GM21423 (cell line): ENCODE data around the gene PACS2.

Source experiments
- ATAC-seq: cut with Tn5 transposase; IDR thresholded peaks from one replicate; pipeline ENCODE4 v1.9.1; 2021; ENCODE audit warnings: mild to moderate bottlenecking, moderate library complexity; ENCODE audit not compliant: unreplicated experiment

PACS2 gene

DNA sequence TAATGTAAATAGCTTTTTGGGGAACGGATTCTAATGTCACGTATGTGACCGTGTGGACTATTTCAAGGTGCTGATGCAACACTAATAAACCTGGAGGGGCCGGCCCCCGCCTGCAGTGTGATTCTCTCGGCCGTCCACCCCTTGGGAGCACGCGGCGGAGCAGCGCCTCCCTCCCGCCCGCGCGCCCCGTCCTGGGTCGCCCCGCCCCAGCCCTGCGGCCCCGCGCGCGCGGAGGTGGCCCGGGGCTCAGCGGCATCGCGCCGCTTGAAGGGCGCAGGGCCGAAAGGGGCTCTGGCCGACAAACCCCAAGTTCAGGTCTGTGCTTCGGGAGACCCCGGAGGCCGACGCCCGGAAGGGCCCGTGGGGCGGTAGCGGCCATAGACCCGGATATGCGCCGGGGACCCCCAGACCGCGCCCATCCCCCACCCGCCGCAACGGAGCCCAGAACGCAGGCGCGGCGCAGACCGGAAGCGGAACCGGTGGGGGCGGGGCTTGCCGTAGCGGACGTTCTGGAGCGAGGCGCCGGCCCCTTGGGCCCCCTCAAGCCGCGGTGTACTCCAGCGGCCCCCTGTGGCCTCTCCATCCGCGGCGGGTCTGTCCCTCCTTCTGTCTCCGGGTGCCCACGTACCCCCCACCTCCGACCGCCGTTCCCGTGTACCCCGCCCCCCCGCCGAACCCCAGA is 83.6 kb downstream of the PACS2 start, which contains the start of gene TEX22:
TSS of gene TEX22 (plus strand) at position 495 of the 682 bp plus-strand sequence. CDS start 803 bp downstream, outside the sequence.
- ATAC-seq, result peak; percentile 76

DNA sequence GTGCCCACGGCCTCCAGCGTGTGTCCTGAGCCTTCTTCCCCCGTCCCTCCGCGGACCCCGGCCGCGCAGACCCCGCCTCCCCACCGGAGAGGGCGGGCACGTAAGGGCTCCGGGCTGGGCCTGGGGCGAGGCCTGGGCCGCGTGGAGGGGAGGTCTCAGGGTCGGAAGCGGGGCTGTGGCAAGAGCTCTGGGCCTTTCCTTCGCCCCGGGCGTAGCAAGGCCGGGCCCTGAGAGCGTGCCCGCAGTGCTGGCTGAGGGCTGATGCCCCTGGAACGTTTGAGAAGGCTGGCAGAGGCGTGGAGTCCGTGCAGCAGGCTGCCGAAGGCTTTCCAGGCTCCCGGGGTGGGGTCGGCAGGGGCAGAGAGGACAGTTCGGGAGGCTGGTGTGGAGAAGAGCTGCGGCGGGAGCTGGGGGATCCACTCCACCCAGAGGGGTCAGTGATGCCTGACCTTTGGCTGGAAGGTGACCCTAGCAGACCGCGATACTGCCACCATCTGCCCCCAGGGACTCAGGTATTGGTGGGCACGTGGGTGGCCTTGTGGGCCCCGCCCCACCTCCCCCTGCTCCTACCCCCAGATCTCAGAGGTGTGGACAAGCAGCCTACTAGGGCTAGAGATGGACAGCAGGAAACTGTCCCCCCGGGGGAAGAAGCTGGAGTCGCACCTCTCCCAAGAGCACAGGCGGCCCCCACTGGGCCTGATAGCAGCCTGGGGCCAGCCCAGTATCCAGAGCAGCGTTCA is 84.3 kb downstream of the PACS2 start:
- peak; percentile 24 for ATAC-seq

DNA sequence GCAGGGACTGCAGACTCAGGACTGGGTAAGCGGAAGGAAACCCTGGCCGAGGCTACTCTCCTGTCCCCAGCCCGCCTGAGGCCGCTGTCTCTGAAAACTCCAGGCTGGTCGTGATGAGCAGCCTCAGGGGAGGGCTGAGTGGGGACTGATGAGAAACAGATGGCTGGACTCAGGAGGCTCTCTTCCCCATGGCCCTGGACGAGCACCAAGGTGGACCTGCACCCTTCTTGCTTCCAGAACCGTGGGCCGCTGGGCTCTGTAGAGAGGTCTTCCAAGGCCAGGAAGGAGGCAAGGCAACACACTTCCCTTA is 84.9 kb downstream of the PACS2 start:
- no peak for ATAC-seq

DNA sequence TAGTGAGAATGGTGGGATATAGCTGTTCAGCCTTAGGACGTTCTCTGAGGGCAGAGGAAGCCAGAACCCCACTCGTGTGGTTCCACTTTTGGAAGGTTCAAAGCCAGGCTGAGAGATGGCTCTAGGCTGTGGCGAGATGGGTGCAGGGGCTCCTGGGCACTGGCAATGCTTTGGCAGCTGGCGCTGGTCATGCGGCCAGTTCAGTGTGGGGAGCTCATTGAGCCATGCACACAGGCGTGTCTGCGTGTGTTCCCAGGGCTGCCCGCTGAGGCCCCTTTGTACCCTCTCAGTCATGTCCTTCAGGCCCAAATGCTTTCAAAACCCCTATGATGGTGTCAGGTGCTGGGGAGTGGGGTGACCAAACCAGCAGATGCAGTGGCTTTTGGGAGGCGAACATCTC is 85.5 kb downstream of the PACS2 start:
- ATAC-seq, result no peak

DNA sequence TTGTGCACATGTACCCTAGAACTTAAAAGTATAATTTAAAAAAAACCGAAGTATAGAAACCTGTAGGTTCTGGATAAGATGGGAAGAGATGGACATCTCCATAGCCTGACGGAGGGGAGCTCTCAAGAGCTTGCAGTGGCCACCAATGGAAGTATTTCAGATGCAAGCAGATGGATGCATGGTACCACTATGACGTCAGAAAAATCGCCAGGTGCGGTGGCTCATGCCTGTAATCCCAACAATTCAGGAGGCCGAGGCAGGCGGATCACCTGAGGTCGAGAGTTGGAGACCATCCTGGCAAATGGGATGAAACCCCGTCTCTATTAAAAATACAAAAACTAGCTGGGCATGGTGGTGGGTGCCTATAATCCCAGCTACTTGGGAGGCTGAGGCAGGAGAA is 87.2 kb downstream of the PACS2 start:
- ATAC-seq, result no peak

DNA sequence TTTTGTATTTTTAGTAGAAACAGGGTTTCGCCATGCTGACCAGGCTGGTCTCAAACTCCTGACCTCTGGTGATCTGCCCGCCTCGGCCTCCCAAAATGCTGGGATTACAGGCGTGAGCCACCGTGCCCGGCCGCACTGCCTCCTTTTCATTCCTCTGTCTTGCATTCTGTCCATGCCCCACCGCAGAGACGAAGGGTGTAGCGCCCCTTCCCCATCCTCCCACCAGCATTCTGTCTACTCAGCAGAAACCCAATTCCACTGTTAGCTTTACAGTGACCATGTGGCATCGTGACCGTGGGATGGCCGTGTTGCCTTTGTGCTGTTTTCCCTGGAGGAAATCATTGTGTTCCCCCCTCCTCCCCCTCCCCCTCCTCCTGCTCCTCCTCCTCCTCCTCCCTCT is 94.0 kb downstream of the PACS2 start:
- no peak for ATAC-seq

DNA sequence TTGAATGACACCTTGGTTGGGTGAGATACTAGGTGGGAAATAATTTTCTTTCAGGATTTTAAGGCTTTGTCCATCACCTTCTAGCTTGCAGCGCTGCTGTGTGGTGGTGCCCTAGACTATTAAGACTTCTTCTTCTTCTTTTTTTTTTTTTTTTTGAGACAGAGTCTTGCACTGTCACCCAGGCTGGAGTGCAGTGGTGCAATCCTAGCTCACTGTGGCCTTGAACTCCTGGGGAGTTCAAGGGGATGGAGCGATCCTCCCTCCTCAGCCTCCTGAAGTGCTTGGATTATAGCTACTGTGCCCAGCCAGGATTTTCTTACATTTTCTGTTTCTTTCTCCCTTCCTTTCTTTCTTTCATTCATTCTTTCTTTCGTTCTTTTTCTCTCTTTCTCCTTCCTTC is 94.8 kb downstream of the PACS2 start:
- ATAC-seq, result no peak

DNA sequence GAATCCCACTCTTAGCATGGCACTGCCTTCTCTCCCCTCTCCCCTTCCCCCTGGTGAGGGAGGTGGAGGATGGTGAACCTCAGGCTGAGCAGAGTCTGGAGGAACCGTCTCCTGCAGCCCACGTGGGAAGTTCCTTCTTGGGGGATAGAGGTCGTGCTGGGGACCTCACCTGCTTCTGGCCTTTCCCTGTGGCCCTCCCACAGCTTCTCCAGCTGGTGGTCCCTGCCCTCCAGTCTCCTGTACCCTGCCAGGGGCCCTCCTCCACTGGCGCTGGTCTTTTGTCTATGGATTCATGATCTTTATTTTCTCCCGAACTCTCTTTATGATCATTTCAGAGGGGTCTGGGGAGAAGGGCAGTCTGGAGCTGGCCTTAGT is 96.1 kb downstream of the PACS2 start:
- no peak for ATAC-seq

DNA sequence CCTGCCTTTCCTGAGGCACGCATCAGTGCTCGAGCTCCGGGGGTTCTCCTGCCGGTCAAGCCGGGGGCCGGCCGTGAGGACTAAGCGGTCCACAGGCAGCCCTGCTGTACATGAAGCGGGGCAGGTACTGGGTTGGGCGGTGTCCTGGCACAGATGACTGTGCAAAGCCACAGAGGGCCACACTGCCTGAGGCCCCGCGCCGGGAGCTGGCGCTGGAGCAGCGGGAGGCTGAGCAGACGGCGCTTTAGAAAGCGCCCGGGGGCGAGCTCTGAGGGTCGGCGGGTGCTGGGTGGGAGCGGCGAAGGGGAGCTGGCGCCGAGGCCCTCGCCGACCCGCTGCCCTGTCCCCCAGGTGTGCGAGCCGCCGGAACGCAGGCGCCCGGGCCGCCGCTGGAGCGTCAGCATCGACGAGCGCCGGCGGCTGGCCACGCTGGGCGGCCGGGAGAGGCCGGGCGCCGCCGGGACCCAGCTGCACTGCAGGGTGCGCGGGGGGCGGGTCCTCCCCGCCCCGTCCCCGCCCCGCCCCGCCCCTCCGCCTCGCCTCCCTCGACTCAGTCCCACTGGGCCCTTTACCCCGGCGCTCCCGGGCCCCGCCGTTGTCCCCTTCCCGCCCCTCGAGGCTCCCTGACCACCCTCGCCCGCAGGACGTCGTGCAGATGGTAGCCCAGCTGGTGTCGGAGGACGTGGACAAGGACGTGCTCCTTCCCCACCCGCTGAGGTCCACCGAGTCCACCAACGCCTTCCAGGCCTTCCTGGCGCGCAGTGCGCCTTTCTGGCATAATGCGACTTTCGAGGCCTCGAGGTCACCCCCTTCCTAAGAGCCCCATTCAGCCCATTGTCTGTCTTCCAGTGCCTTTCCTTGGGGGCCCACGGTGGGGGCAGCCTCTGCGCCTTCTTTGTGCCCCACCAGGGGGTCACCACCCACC is 96.7 kb downstream of the PACS2 start:
- ATAC-seq, result no peak

DNA sequence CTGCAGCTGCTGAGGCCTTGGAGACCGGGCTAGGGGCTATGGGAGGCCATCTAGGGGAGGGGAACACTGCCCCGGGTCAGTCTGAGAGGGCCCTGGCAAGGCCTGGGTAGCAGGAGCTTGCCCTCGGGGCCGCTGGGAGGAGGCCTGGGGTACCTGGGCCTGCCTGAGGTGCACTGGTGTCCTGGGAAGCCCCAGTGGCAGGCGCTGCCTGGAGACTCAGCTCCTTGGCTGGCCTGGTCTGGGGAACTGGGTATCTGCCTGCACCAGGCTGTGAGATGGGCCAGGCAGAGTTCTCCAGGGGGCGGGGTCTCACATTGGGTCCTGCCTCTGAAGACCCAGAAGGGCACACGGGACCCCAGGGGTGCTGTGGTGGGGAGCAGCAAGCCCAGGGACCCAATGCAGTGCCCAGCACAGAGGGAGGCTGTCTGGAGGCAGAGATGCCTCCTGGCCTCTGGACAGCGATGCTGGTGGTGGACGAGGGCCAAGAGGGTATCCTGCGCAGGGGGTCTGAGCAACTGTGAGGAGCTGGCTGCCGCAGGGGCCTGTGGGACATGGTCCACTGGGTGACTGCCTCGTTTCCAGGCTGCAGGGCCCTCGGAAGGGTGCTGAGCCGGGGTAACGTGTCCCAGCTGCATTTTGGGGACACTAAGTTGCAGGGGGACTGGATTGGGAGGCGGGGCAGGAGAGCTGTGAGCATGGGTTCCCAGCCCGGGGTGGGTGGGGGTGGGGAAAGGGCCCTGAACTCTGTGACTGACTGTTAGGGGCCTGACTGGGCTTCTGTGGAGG is 97.6 kb downstream of the PACS2 start:
- ATAC-seq, result no peak

DNA sequence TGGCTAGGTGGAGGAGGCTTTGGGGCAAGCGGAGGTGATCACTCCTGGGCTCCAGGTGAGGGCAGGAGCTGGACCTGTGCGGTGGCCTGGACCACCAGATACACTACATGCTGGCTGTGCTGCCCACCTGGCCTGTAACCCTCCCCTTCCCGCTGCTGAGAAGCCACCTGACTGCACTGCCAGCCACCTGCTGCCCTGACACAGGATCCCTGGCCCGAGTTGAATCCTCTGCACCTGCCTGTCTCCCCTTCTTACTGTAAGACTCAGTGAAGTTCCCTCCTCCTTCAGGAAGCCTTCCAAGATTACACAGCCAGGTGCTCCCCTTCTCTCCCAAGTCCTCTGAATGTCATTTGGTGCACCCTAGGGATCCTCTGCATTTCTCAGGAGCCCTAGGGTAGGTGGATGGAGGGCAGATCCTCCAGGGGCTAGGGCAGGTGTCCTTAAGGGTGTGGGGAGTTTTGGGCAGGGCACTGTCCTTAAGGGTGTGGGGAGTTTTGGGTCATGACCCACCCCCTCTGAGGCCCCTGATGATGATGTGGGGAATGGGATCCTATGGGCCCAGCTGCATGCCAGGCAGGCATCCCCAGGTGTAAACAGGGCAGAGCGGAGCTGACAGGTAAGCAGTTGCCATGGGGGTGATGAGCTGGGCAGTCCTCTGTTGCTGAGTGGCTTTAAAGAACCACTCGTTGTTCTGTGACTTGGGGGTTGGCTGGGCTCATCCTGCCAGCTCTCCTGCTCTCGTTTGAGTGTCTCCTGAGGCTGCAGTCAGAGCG is 98.4 kb downstream of the PACS2 start:
- ATAC-seq, result no peak

DNA sequence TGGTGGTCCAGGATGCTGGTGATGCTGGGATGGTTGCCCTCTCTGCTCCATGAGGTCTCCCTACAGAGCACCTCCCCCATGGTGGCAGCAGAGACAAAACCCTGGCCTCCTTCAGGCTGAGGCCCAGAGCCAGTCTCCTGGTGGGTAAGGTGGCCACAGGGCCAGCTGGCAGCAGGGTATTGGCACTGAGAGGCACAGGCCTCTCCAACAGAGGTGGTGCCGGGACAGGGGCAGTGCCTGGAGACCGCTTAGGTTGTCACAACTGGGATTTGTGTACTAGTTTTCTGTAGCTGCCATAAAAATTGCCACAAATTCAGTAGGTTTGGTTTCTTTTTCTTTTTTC is 99.0 kb downstream of the PACS2 start:
- ATAC-seq, result no peak

DNA sequence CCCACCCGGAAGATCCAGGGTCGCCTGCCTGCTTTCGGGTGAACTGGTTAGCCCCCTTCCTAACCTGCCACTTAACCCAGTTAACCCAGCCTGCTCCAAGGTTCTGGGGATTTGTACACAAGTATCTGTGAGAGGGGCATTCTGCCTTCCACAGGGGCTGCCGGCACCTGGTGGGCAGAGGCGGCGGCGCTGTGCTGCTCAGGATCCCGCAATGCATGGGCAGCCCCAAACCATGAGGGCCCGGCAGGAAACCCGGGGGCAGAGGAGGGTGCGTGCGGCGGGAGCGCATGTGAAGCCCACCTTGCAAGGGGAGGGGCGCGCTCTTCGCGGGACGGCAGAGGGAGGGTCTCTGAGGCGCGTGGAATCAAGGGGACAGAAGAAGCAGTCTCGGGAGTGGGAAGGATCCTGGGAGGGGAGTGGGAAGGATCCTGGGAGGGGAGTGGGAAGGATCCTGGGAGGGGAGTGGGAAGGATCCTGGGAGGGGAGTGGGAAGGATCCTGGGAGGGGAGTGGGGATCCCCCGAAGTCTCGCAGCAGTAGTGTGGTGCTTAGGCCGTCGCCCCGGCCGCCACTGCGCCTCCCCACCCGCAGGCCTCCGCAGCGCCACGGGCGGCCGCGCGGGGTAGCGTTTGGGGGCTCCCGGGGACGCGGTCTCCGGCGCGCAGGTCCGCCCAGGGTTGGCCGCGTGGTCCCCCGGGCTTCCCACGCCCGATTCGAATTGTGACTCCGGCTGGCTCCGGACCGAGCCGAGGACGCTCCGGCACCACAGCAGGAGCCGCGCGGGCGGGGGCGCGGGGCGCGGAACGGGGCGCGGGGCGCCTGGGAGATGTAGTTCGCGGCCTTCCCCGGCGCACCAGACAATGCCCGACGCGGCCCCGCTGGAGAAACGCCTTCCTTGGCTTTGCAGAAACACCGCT is 100.2 kb downstream of the PACS2 start:
- ATAC-seq, result peak; percentile 66

DNA sequence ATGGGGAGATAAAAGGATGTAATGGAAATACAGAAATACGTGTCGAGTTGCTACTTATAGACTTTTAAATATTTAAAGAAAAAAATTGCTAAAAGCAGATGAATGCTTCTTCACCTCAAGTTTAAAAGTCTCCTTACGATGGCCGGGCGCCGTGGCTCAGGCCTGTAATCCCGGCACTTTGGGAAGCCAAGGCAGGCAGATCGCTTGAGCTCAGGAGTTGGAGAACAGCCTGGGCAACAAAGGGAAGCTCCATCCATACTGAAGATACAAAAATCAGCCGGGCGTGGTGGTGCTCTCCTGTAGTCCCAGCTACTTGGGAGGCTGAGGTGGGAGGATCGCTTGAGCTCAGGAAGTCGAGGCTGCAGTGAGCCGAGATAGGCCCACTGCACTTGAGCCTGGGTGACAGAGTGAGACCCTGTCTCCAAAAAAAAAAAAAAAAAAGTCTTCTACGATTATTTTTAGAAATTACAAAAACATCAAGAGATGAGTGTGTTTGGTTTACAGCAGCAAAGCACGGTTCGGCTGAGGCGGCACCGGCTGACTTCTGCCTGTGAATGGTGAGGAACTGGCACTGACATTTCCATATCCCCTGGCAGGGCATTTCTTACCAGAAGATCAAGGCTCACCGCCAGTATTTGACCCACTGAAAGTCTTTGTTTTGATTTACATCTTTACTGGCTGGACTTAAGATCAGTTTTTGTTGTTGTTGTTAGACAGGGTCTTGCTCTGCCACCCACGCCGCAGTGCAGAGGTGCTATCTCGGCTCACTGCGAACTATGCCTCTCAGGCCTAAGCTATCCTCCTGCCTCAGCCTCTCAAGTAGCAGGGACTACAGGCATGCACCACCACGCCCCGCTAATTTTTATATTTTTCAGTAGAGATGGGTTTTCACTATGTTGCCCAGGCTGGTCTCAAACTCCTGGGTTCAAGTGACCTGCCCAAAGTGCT is 101.2 kb downstream of the PACS2 start:
- no peak for ATAC-seq

DNA sequence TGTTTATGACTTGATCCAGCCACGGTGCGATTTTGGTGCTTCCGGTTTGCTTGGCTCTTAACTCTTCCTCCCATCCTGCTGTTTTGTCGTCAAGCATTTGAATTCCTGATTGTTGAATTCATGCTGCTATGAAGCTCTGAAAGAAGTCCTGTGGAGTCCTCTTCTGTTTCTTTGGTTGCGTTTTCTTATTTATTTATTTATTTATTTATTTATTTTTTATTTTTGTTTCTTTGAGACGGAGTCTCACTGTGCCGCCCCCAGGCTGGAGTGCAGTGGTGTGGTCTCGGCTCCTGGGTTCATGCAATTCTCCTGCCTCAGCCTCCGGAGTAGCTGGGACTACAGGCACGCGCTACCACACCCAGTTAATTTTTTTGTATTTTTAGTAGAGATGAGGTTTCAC is 102.1 kb downstream of the PACS2 start:
- no peak for ATAC-seq

DNA sequence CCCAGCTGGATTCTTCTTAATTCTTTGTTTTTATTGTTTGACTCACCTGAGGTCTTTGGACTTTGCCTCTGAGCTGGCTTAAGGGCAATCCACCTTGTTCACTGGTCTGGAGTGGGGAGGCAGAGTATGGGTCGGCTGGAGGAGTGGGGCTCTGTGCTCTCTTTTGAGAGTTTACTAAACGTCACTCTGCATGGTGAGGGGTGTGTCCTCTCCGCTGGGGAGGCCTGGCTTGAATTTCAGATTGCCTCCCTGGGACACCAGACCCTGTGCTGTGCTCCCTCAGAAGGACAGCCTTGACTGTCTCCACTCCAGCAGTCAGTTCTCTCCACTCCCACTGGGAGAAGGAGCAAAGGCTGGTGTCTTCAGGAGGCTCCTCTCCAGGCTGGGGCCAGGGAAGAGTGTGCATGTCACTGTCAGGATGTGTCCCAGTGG is 103.2 kb downstream of the PACS2 start:
- no peak for ATAC-seq

DNA sequence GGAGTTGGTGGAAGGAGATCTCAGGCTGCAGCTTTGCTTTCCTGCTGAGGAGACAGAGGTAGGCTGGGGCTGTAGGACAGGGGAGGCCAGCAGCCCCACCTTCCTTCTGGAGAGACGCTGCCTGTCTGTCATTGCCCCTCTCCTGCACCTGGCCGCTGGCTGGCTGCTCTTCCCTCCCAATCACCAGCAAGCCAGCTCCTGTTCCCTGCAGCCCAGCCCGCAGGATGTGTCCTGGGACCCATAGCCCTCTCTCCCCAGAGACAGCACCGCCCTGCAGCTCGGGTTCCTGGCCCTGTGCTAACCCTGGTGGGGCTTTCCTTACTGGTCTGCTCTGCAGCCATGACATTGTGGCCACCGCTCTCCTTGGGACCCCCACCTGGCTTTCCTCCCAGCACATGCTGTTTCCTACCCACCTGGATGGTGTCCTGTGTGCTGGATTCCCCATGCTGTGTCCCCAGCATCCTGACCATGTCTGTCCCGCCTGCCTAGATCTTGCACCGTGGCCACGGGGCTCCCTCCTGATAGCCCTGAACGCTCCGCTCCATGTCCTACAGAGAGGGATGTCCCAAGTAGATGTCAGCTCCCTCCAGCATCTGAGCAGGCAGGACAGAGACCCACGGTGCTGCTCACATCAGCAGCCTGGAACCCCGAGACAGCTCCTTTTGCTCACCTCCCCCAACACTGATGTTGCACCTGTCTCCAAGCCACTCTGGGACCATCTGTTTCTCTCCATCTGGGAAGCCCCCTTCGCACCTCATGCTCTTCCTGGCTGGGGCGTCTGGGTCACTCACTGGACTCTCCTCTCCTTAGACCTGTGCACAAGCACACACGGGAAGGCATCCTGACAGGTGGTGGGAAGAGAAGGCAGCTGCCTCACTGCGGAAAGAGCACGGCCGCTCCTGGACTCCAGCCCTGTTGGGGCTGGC is 104.0 kb downstream of the PACS2 start:
- ATAC-seq, result no peak
